Parathyroid adenoma (tissue), 2 donors: ENCODE results near the gene BMPER.

Experiments
- H2AFZ ChIP-seq: fragments of 300-600 bp; sonication (generic); one replicate; pipeline ENCODE4 v1.7.0; 2017; ENCODE audit warnings: antibody characterized with exemption, mild to moderate bottlenecking
- H3K27ac ChIP-seq: fragments of 300-600 bp; sonication (generic); one replicate; pipeline ENCODE4 v1.7.0; 2017
- H3K27me3 ChIP-seq: fragments of 300-600 bp; sonication (generic); one replicate; pipeline ENCODE4 v1.7.0; 2017; ENCODE audit warnings: low read length; ENCODE audit not compliant: control insufficient read depth, insufficient read depth
- H3K36me3 ChIP-seq: fragments of 300-600 bp; sonication (generic); one replicate; pipeline ENCODE4 v1.7.0; 2017; ENCODE audit warnings: low read length; ENCODE audit not compliant: control insufficient read depth, insufficient read depth
- H3K4me1 ChIP-seq: fragments of 300-600 bp; sonication (generic); one replicate; pipeline ENCODE4 v1.7.0; 2017; ENCODE audit warnings: control low read depth
- H3K4me2 ChIP-seq: fragments of 300-600 bp; sonication (generic); one replicate; pipeline ENCODE4 v1.7.0; 2017; ENCODE audit warnings: low read length
- H3K4me3 ChIP-seq: fragments of 300-600 bp; sonication (generic); one replicate; pipeline ENCODE4 v1.7.0; 2017; ENCODE audit warnings: low read depth, low read length
- H3K79me2 ChIP-seq: fragments of 300-600 bp; sonication (generic); one replicate; pipeline ENCODE4 v1.7.0; 2017; ENCODE audit warnings: control low read depth
- H3K9ac ChIP-seq: fragments of 300-600 bp; sonication (generic); one replicate; pipeline ENCODE4 v1.7.0; 2017; ENCODE audit warnings: mild to moderate bottlenecking
- H3K9me3 ChIP-seq: fragments of 300-600 bp; sonication (generic); one replicate; pipeline ENCODE4 v1.7.0; 2017; ENCODE audit warnings: low read length; ENCODE audit not compliant: control insufficient read depth
- CTCF ChIP-seq: fragments of 300-600 bp; sonication (generic); IDR thresholded peaks from one replicate; pipeline ENCODE4 v1.7.0; 2017; ENCODE audit warnings: antibody characterized with exemption, mild to moderate bottlenecking
- donor health status: primary hyperparathyroidism.

The BMPER gene

GRCh38 chr7:33905389-33906032 is at the start of gene BMPER:
TSS of gene BMPER (plus strand) at chr7:33905539. CDS start at chr7:33905614, 75 bp downstream.
- H3K36me3 ChIP-seq: no peaks in the 10 kb centered on the region
- no peaks in the 10 kb centered on the region for H3K27me3 ChIP-seq
- TF ChIP-seq CTCF: no peak
- H3K4me1 ChIP-seq: no peaks in the 10 kb centered on the region
- H2AFZ ChIP-seq: peak within 1 kb of the TSS; percentile 88
- H3K4me2 ChIP-seq: peak within 1 kb of the TSS; percentile 82
- H3K9ac ChIP-seq: peak within 1 kb of the TSS; percentile 9
- no peaks in the 10 kb centered on the region for H3K9me3 ChIP-seq
- peak within 1 kb of the TSS; percentile 16 for H3K27ac ChIP-seq
- H3K79me2 ChIP-seq: no peaks in the 10 kb centered on the region
- H3K4me3 ChIP-seq: peak within 1 kb of the TSS; percentile 52

GRCh38 chr7:33861947-33862346 is 43.4 kb upstream of the BMPER start:
- no peaks in the 10 kb centered on the region for H3K9me3 ChIP-seq
- no peaks in the 10 kb centered on the region for H3K79me2 ChIP-seq
- no peak overlapping the region for H3K4me2 ChIP-seq
- TF ChIP-seq CTCF: no peak
- no peak overlapping the region for H3K9ac ChIP-seq
- no peak overlapping the region for H3K4me3 ChIP-seq
- no peaks in the 10 kb centered on the region for H3K4me1 ChIP-seq
- no peaks in the 10 kb centered on the region for H3K27me3 ChIP-seq
- no peaks in the 10 kb centered on the region for H3K36me3 ChIP-seq
- no peak overlapping the region for H3K27ac ChIP-seq
- H2AFZ ChIP-seq: no peak overlapping the region

GRCh38 chr7:33862946-33863814 is 42.2 kb upstream of the BMPER start:
- H3K9me3 ChIP-seq: no peaks in the 10 kb centered on the region
- H3K27ac ChIP-seq: no peak overlapping the region
- H3K27me3 ChIP-seq: no peaks in the 10 kb centered on the region
- no peaks in the 10 kb centered on the region for H3K4me1 ChIP-seq
- no peak overlapping the region for H3K4me2 ChIP-seq
- no peak overlapping the region for H3K9ac ChIP-seq
- no peaks in the 10 kb centered on the region for H3K79me2 ChIP-seq
- no peak overlapping the region for H3K4me3 ChIP-seq
- no peak for TF ChIP-seq CTCF
- no peak overlapping the region for H2AFZ ChIP-seq
- no peaks in the 10 kb centered on the region for H3K36me3 ChIP-seq

- Histone ChIP-seq H3K9me3 (no peaks in the 10 kb centered on the region), H3K27me3 (no peaks in the 10 kb centered on the region), H3K4me3 (no peak overlapping the region), H3K4me2 (no peak overlapping the region), H3K79me2 (no peaks in the 10 kb centered on the region), H3K27ac (no peak overlapping the region), H3K36me3 (no peaks in the 10 kb centered on the region), H3K4me1 (peaks cover 5% of the 10 kb centered on the region), H2AFZ (no peak overlapping the region), H3K9ac (no peak overlapping the region)
- no peak for TF ChIP-seq CTCF
These were observed 37.2 kb upstream of the BMPER start for GRCh38 chr7:33868166-33868565.
